Fibroblast of lung (primary cell): ENCODE measurements around the gene SPIN3. TPM values are rescaled to one million over a fixed set of nuclear protein-coding genes. Genes with fewer than 3 reads are reported as not detected.
"Not testable (repeated sequence)": the region's sequence is repeated elsewhere in the genome, so short reads cannot be mapped to it uniquely, and the experiment has no call there.

Experiments
- DNase-seq, 2 donors: peaks; one replicate each; pipeline versions ENCODE4 v3.0.0 to v3.0.0-alpha.2; 2010; ENCODE audit warnings: low read depth in 2 of 2
- H2AFZ ChIP-seq: 2 replicates; pipeline ENCODE4 v1.5.1; 2012; ENCODE audit warnings: low read length, control low read depth, inconsistent platforms
- H3K27ac ChIP-seq: 2 replicates; pipeline ENCODE4 v1.5.1; 2011; ENCODE audit warnings: low read length, control low read depth; ENCODE audit not compliant: insufficient read depth
- H3K27me3 ChIP-seq: 2 replicates; pipeline ENCODE4 v1.5.1; 2011; ENCODE audit warnings: mild to moderate bottlenecking, low read length; ENCODE audit not compliant: control insufficient read depth, insufficient read depth
- H3K36me3 ChIP-seq: 2 replicates; pipeline ENCODE4 v1.5.1; 2011; ENCODE audit warnings: low read length; ENCODE audit not compliant: control insufficient read depth, insufficient read depth
- H3K4me1 ChIP-seq: 2 replicates; pipeline ENCODE4 v1.5.1; 2011; ENCODE audit warnings: low read length; ENCODE audit not compliant: control insufficient read depth, insufficient read depth; ENCODE audit errors: extremely low read depth
- H3K4me2 ChIP-seq: 2 replicates; pipeline ENCODE4 v1.5.1; 2011; ENCODE audit warnings: low read length, control low read depth; ENCODE audit not compliant: insufficient read depth; ENCODE audit errors: extremely low read depth
- H3K4me3 ChIP-seq, 4 experiments: fragments of 200-600 bp in 1 of 4; sonication (generic) in 1 of 4; replicated peaks in 1 of 4; 2 replicates each; pipeline ENCODE4 v1.5.1; 2011 to 2016; ENCODE audit warnings: low read length in 4 of 4, low read depth in 3 of 4, mild to moderate bottlenecking in 3 of 4, control low read depth in 2 of 4, inconsistent platforms in 1 of 4, mixed read lengths in 1 of 4; ENCODE audit not compliant: insufficient read depth in 1 of 4; ENCODE audit errors: control extremely low read depth in 1 of 4
- H3K79me2 ChIP-seq: 2 replicates; pipeline ENCODE4 v1.5.1; 2012; ENCODE audit warnings: mild to moderate bottlenecking, low read length, inconsistent platforms; ENCODE audit not compliant: control insufficient read depth, insufficient read depth
- H3K9ac ChIP-seq: 2 replicates; pipeline ENCODE4 v1.5.1; 2011; ENCODE audit warnings: mild to moderate bottlenecking, low read length, control low read depth; ENCODE audit not compliant: insufficient read depth
- H3K9me3 ChIP-seq: 2 replicates; pipeline ENCODE4 v1.5.1; 2012; ENCODE audit warnings: low read depth, low read length; ENCODE audit not compliant: control insufficient read depth, insufficient read depth
- H4K20me1 ChIP-seq: 2 replicates; pipeline ENCODE4 v1.5.1; 2011; ENCODE audit warnings: low read length; ENCODE audit not compliant: control insufficient read depth, insufficient read depth; ENCODE audit errors: extremely low read depth
- CTCF ChIP-seq, 2 donors: IDR thresholded peaks in 1 of 2; conservative IDR thresholded peaks in 1 of 2; 1 replicate in 1 of 2; 2 replicates in 1 of 2; pipeline ENCODE4 v1.5.1; 2011 to 2012; ENCODE audit warnings: low read length in 2 of 2, control low read depth in 1 of 2, inconsistent platforms in 1 of 2, low read depth in 1 of 2, mild to moderate bottlenecking in 1 of 2
- EZH2 ChIP-seq: IDR thresholded peaks from 2 replicates; pipeline ENCODE4 v1.5.1; 2012; ENCODE audit warnings: low read length, control low read depth, mild to moderate bottlenecking; ENCODE audit errors: missing control alignments
- polyA minus RNA-seq: library from RNA; depleted of rRNA, polyadenylated mRNA; stranded (reverse); fragments of >200 nt; gene quantifications from 2 replicates; pipeline ENCODE4 v1.2.3, GENCODE V29; 2011; ENCODE audit warnings: low replicate concordance
- polyA plus RNA-seq, 2 donors: library from polyadenylated mRNA; depleted of rRNA in 1 of 2; stranded (reverse) in 1 of 2; unstranded in 1 of 2; fragments of >200 nt; gene quantifications; 2 replicates each; pipeline ENCODE4 v1.2.1, GENCODE V29; 2011 to 2012; ENCODE audit warnings: missing spikeins in 1 of 2
- total RNA-seq: library from RNA; depleted of rRNA; stranded (reverse); fragments of >200 nt; gene quantifications from 2 replicates; pipeline ENCODE4 v1.2.1, GENCODE V29; 2014

SPIN3 gene
- total RNA-seq (11.0 and 20.1 TPM in 2 replicates), polyA plus RNA-seq (4.4 and 5.2 TPM in 2 replicates), polyA minus RNA-seq (2.1 and 2.2 TPM in 2 replicates)
- polyA plus RNA-seq (2012) = 2.7 and 3.8 TPM in 2 replicates

GRCh38 chrX:56995271-56995994, at the start of gene SPIN3:
Gene SPIN3 (minus strand): TSS chrX:56995541. CDS start chrX:56994947, 594 bp downstream.
- no peak for TF ChIP-seq EZH2
- TF ChIP-seq CTCF (conservative IDR thresholded peaks at IDR 0.05 in 1 of 2, IDR thresholded peaks at IDR 0.05 in 1 of 2; ENCODE audit: low read depth in 1 of 2, low read length in 2 of 2) = no peak
- DNase-seq = peak; percentile 69 to 75
- no peaks in the 10 kb centered on the region for H3K27me3 ChIP-seq
- H3K27ac ChIP-seq = peak within 1 kb of the TSS; percentile 38
- H3K4me1 ChIP-seq = no peaks in the 10 kb centered on the region
- peak within 1 kb of the TSS; percentile 68 to 78 (median 72) for H3K4me3 ChIP-seq
- H4K20me1 ChIP-seq = no peaks in the 10 kb centered on the region
- no peaks in the 10 kb centered on the region for H3K9me3 ChIP-seq
- no peaks in the 10 kb centered on the region for H3K36me3 ChIP-seq
- no peaks in the 10 kb centered on the region for H3K79me2 ChIP-seq
- H3K9ac ChIP-seq = peak within 1 kb of the TSS; percentile 62
- H2AFZ ChIP-seq = peak within 1 kb of the TSS; percentile 79
- peak within 1 kb of the TSS; percentile 58 for H3K4me2 ChIP-seq

- Histone ChIP-seq H3K36me3 (no peaks in the 10 kb centered on the region), H3K27ac (no peak overlapping the region), H3K79me2 (no peaks in the 10 kb centered on the region), H3K27me3 (no peaks in the 10 kb centered on the region), H4K20me1 (no peaks in the 10 kb centered on the region), H2AFZ (no peak overlapping the region), H3K9me3 (no peaks in the 10 kb centered on the region), H3K4me3 (no peak overlapping the region), H3K9ac (no peak overlapping the region), H3K4me1 (no peaks in the 10 kb centered on the region), H3K4me2 (no peak overlapping the region)
- DNase-seq = no peak
- TF ChIP-seq EZH2 = no peak
- no peak for TF ChIP-seq CTCF (conservative IDR thresholded peaks at IDR 0.05 in 1 of 2, IDR thresholded peaks at IDR 0.05 in 1 of 2; ENCODE audit: low read depth in 1 of 2, low read length in 2 of 2)
Observed at GRCh38 chrX:57044245-57044644, 48.9 kb upstream of the SPIN3 start.

- H3K4me3 ChIP-seq, H3K36me3 ChIP-seq: not testable (repeated sequence)
Observed at GRCh38 chrX:57037265-57037664, 41.9 kb upstream of the SPIN3 start.

More at GRCh38 chrX:57037265-57037664, 41.9 kb upstream of the SPIN3 start:
- H3K9ac ChIP-seq, H3K4me2 ChIP-seq, H4K20me1 ChIP-seq, H3K9me3 ChIP-seq, H3K4me1 ChIP-seq, DNase-seq, H2AFZ ChIP-seq, H3K27me3 ChIP-seq, H3K27ac ChIP-seq, H3K79me2 ChIP-seq: not testable (repeated sequence)
